Measurements from ENCODE around the gene APOM. TPM values are rescaled to one million over a fixed set of nuclear protein-coding genes. Genes with fewer than 3 reads are reported as not detected.

APOM gene
- total RNA-seq, 1 experiment from 2014 or later, result 3.5 TPM

- TF ChIP-seq ZNF423 (CRISPR knock-in tag; IDR thresholded peaks at IDR 0.05), result no peak
- TF ChIP-seq SP1 (CRISPR knock-in tag; conservative IDR thresholded peaks at IDR 0.05), result peak; percentile 78; the same call in 1 of the 2 replicates
- no peak for TF ChIP-seq TP53 (CRISPR knock-in tag; IDR thresholded peaks at IDR 0.05)
- no peak for TF ChIP-seq ZNF263 (CRISPR knock-in tag; IDR thresholded peaks at IDR 0.05; ENCODE audit: low read depth)
- no peak for TF ChIP-seq TEAD4 (CRISPR knock-in tag; IDR thresholded peaks at IDR 0.05)
- TF ChIP-seq, protein P1, sequence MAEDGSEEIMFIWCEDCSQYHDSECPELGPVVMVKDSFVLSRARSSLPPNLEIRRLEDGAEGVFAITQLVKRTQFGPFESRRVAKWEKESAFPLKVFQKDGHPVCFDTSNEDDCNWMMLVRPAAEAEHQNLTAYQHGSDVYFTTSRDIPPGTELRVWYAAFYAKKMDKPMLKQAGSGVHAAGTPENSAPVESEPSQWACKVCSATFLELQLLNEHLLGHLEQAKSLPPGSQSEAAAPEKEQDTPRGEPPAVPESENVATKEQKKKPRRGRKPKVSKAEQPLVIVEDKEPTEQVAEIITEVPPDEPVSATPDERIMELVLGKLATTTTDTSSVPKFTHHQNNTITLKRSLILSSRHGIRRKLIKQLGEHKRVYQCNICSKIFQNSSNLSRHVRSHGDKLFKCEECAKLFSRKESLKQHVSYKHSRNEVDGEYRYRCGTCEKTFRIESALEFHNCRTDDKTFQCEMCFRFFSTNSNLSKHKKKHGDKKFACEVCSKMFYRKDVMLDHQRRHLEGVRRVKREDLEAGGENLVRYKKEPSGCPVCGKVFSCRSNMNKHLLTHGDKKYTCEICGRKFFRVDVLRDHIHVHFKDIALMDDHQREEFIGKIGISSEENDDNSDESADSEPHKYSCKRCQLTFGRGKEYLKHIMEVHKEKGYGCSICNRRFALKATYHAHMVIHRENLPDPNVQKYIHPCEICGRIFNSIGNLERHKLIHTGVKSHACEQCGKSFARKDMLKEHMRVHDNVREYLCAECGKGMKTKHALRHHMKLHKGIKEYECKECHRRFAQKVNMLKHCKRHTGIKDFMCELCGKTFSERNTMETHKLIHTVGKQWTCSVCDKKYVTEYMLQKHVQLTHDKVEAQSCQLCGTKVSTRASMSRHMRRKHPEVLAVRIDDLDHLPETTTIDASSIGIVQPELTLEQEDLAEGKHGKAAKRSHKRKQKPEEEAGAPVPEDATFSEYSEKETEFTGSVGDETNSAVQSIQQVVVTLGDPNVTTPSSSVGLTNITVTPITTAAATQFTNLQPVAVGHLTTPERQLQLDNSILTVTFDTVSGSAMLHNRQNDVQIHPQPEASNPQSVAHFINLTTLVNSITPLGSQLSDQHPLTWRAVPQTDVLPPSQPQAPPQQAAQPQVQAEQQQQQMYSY (CRISPR knock-in tag; IDR thresholded peaks at IDR 0.05), result no peak
- TF ChIP-seq ATF6 (CRISPR knock-in tag; IDR thresholded peaks at IDR 0.05), result no peak
- TF ChIP-seq E2F5 (CRISPR knock-in tag; IDR thresholded peaks at IDR 0.05), result peak; percentile 89
- TF ChIP-seq ZNF232 (CRISPR knock-in tag; IDR thresholded peaks at IDR 0.05), result peak; percentile 64; the same call in 1 of the 2 replicates
- TF ChIP-seq ZNF425 (CRISPR knock-in tag; conservative IDR thresholded peaks at IDR 0.05), result no peak
- TF ChIP-seq MAX (CRISPR knock-in tag; IDR thresholded peaks at IDR 0.05), result peak; percentile 84
- TF ChIP-seq, protein P2, sequence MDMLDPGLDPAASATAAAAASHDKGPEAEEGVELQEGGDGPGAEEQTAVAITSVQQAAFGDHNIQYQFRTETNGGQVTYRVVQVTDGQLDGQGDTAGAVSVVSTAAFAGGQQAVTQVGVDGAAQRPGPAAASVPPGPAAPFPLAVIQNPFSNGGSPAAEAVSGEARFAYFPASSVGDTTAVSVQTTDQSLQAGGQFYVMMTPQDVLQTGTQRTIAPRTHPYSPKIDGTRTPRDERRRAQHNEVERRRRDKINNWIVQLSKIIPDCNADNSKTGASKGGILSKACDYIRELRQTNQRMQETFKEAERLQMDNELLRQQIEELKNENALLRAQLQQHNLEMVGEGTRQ (CRISPR knock-in tag; IDR thresholded peaks at IDR 0.05), result no peak
- TF ChIP-seq NR3C1 (CRISPR knock-in tag; conservative IDR thresholded peaks at IDR 0.05; ENCODE audit: low read depth), result no peak
- no peak for TF ChIP-seq SMAD3 (CRISPR knock-in tag; IDR thresholded peaks at IDR 0.05; ENCODE audit: borderline replicate concordance)
Measured at GRCh38 chr6:31619805-31620585, 35.7 kb upstream of the APOM start (continued).
